HTERT RPE-1 (cell line): ENCODE results near the gene PKMYT1.

Source experiments
- in situ Hi-C: fragments of 300-500 bp; cut with MboI; formaldehyde crosslinking; loops from 4 replicates; pipeline ENCODE4 v1.14.3; 2020; ENCODE audit warnings: low sequenced_read_pairs

Gene PKMYT1

DNA sequence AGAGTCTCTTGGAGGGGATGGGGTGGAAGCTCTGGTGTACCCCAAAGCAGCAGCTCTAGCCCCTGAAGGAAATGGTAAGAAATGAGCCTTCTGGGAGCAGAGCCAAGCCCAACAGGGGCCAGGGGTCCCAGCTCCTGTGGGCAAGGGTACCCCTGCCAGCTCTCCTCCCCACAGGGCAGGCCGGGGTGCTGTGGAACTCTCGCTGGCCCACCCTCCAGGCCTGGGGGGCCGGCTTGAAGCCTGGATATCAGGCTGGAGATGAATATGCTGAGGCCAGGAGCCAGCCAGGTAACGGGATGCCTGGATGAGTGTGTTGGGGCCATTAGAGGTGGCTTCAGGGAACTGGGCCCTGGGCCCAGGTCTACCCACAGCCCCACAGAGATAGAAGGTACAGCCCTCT lies 20.3 kb upstream of the PKMYT1 start:
- in situ Hi-C loops: no loop called here

DNA sequence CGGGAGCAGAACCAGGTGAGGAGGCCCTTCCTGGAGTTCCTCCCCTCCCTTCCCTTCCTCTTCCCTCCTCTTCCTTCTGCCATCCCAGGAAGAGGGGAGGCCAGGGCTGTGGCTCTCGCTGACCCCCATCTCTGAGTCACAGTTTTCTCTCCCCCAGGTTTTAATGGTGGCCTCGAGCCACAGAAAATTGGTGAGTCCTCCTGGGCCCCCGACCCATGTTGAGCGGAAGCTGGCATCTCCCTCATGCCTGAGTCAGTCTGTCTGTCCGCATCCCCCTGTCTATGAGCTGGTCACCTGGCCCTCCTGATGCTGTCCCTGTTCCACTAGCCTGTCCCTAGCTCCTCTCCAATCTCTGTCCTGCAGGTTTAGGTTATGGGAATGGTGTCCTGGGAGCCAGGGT lies 19.7 kb upstream of the PKMYT1 start:
- in situ Hi-C loops: no loop called here

DNA sequence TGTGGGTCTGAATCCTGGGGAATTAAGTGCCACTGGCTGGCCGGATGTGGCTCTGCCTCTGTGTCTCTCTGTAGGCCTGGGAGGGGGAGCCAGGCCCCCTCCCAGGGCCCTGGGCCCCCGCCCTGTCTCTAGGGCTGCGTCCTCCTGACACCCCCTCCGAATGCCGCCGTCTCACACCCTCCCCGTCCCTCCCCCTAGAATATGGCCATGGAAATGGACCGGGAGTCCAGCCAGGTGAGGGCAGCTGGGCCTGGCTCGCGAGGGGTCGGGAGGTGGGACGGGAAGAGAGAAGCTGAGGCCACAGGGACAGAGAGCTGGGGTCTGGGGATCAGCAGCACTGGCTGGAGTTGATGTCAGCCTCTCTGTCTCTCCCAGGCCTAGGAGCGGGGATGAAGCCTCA lies 16.1 kb upstream of the PKMYT1 start:
- in situ Hi-C loops: no loop called here

DNA sequence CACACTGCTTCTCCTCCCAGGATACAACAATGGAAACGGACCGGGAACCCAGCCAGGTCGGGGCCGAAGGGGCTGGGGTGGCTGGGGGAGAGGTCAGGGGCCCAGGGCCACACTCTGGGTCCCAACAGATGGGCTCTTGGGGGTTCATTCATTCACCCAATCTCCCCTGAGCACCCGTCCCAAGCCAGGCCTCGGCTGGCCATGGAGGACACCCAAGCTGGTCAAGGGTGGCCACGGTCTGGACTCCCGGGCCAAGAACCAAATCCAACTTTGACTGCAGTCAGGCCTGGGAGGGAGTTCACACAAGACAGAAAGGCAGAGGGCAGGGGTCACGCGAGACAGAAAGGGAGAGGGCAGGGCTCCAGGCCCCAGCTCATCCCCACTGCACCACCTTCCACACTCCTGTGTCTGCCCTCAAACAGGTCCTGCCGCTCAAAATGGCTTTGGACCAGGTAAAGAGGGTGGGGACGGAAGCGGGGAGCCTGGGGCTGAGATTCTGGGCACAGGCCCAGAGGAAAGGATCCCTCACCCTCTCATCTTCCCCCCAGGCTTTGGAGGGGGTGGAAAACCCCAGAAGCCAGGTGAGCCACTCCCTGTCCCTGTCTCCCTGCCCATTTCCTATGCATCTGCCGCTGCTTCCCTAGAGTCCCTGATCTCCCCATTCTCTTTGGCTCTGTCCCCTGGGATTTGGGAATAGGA lies 12.3 kb upstream of the PKMYT1 start:
- in situ Hi-C loops: no loop called here

DNA sequence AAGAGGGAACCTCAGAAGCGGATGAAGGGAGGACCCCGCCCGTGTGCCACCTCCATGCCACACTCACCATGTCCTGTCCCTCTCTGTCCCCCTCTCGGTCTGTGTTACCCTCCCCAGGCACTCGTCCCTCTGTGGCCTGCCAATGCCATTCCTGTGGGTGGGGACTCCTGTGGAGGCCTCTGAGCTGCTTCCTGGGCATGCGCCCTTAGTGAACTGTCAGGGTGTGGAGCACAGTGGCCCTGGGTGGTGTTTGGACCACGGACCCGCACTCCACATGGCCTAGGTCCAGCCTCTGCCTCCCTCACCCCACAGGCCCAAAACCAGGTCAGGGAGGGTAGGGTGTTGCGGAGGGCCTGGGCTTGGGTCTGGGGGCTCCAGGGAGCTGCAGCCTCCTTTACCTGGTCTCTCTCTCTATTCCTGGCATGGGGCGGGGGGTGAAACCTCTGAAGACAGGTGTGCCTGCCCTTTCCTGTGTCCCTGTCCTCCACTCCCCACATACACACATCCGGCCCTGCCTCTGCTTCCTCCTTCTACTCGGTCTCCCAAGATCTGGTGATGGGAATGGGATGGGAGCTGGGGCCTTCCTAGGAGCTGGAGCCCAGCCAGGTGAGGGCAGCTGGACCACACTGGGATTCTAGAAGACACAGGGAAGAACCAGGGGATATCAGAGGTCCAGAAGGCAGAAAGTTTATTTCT lies 11.5 kb upstream of the PKMYT1 start:
- in situ Hi-C loops: no loop called here

DNA sequence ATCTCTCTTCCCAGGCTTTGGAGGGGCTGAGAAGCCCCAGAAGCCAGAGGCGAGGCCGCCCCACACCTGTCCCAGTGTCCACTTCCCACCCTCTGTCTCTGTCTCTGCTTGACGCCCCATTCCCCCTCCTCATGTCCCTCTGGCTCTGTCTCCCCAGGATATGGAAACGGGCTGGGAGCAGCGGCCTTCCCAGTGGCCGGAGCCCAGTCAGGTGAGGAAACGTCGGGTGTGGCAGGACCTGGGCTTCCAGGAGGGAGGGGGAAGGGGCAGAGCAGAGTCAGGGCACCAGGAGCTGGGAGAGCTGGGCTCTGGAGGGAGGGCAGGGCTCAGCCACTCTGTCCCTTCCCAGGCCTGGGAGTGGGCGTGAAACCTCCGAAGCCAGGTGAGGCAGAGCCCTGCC lies 10.6 kb upstream of the PKMYT1 start:
- in situ Hi-C loops: no loop called here

DNA sequence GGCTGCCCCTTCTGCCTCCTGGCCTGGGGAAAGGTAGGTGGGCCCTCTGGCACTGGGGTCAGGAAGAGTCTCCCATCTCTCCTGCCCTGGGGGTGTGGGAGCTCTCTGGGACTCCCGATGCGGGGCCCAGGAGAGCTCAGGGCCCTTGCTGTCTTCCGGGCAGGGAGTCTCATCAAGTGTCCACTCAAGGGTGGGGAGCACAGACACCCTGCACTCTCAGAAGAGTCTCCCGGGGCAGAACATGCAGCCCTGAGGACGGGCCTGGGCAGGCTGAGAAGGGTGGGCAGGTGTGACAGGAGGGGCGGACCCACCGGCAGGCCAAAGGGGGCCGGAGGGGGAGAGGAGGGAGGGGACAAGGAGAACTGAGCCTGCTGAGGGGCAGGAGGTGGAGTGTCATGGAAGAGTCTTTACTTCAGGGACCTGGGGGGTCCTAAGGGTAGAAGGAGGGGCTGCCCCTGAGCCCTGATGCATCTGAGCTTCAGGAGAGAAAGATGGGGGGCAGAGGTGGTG lies 8.4 kb upstream of the PKMYT1 start:
- in situ Hi-C loops: no loop called here

DNA sequence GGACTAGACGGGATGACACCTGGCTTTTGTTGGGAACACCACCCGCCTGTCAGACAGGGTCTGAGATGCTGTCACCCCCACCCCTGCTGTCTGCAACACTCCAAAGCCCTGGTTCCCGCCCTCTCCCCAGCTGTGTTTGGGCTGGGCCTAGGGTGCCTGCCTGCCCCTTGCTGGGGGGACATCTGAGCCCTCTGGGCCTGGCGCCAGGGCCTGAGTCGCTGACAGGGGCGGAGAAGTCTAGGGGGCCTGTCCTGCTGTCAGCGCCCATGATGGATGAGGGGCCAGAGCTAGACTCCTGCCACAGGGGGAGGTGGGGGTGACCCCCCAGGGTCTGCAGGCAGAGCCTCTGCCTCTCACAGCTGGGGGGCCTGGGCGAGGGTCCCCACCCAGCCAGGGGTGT lies 7.6 kb upstream of the PKMYT1 start:
- in situ Hi-C loops: no loop called here

DNA sequence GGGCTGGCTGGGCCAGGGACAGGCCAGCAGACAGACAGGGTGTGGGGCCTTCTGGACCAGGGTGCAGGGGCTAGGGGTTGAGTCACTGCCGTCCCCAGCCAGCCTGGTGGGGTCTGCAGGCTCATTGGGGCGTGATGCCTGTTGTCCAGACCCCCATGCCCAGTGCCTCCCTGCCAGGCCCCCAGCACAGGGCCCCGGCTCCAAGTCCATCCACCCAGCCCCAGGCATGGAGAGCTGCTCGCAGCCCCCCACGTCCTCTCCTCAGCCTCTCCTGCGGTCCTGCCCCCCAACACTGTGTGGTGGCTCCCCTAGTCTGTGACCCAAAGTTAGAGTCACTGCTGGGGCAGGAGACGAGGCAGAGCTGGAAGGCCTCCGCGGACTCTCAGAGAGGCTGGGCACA lies 7.0 kb upstream of the PKMYT1 start:
- in situ Hi-C loops: no loop called here

DNA sequence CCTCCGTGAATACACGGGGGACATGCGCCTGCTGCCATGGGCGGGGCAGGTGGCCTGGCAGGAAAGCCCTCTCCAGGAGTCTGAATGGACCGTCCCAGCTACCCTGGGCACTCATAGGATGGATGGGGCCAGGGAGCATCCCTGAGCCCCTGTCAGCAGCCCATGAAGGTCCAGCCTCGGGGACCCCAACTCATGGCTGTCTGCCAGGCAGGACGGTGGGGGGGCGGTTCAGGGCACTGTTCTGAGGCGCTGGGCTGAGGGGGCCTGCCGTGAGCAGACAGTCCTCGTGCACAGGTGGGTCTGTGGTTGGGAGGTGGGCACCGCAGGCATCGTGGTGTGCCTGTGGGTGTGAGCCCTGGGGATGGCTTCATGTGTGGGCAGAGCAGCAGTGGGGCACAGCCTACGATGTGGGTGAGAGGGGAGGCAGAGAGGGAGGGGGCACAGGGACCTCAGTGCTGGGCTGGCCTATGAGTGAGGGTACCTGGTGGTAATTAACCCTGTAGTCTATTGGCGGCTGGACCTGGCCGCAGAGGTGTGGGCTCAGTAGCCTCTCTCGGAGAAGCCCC lies 6.5 kb upstream of the PKMYT1 start:
- in situ Hi-C loops: no loop called here

DNA sequence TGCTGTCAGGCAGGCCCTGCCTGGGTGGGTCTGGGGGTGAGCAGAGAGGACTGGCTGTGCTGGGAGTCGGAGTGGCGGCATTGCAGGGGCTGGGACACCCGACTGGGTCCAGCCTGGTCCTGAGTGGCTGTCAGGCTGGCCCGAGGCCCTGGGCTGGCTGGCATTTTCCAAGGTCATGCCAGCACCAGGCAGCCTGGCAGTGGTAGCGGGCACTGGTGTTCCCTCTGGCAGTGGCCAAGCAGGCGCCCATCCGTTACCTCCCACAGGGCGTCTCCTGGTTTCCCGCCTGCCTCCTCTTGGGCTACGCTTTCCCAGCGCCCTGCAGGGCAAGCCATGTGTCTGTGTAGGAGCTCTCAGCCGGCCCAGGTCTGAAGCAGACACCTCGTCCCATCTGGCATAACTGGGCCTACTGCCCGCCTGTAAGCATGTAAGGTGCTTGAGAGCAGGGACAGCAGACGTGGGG lies 5.7 kb upstream of the PKMYT1 start:
- in situ Hi-C loops: no loop called here

DNA sequence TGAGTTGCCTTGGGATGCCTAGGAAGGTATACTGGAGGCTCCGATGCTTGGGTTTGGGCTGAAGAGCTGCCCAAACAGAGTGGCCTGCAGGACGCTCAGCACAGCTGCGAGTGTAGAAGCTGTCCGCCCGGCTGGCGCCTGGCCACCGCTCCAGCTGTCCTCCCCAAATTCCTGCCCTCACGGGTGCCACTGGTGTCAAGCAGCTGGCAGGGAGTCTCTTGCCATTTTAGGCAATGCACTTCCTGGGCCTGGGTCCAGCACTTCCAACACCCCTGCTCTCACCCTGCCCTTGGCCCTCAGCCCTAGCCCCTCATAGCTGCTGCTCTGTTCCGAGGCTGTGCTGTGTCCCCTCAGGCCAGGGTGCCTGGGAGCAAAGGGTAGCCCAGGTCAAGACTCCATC lies 5.2 kb upstream of the PKMYT1 start:
- in situ Hi-C loops: no loop called here

DNA sequence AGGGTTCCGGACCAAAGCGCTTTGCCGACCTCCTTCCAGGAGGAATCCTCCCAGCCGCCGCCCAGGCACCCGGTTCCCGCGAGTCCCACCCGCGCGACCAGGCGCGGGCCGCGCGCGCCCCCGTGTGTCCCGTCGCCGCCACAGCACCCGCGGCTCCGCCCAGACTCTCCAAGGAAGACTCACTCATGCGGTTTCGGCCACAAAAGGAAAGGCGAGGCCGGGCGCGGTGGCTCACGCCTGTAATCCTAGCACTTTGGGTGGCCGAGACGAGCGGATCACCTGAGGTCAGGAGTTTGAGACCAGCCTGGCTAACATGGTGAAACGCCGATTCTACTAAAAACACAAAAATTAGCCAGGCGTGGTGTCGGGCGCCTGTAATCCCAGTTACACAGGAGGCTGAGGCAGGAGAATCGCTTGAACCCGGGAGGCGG lies 3.5 kb upstream of the PKMYT1 start:
- in situ Hi-C loops: no loop called here

DNA sequence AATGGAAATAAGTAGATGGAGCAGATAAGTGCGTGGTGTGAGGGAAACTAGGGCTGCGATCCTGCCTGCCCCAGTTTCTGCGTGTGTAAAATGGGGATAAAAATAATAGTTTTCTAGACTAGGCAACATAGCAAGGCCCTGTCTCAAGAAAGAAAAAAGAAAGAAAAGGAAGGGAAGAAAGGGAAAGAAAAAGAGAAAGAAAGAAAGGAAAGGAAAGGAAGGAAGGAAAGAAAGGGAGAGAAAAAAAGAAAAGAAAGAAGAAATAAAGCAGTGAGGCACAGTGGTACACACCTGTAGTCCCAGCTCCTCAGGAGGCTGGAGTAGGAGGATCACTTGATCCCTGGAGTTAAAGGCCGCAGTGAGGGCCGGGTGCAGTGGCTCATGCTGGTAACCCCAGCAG lies 2.2 kb upstream of the PKMYT1 start:
- in situ Hi-C loops: no loop called here

DNA sequence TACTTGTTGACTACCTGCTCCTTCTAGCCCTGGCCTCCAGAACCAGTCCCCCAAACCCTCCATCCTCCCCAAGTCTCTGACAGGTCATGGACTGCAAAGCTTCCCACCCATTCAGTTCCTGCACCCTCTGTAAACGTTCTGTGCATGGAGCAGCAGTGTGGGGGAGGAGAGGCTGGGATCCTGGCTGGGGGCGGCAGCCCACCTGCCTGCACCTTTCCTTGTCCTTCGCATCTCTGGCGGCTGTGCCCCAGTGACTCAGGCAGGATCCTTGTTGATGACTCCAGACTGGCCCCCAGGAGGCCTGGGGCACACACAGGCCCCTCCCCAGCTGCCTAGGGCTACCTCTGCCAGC lies 1.6 kb upstream of the PKMYT1 start:
- in situ Hi-C loops: no loop called here

DNA sequence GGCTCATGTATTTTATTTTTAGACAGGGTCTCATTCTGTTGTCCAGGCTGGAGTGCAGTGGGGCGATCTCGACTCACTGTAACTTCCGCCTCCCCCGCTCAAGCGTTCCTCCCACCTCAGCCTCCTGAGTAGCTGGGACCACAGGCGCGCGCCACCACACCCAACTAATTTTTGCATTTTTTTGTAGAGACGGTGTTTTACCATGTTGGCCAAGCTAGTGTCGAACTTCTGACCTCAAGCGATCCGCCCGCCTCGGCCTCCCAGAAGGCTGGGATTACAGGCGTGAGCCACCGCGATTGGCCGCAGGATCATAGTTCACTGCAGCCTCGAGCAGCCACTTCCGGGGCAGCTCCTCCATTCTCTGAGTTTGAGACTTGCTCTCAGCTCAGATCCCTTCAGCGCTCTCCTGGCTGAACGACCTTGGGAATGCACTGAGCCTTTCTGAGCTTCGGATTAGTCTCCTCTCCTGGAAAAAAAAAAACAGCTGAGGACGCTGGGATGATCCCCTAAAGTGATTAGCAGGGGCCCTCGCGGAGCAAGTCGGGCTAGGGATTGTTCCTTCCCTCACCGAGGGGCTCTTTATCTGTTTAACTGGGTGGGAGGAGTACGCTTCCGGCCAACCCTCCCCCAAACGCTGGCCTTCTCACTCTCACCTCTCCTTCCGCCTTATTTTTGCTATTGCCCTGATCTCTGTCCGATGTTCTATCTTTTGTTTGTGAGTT lies 1.1 kb upstream of the PKMYT1 start:
- in situ Hi-C loops: no loop called here

DNA sequence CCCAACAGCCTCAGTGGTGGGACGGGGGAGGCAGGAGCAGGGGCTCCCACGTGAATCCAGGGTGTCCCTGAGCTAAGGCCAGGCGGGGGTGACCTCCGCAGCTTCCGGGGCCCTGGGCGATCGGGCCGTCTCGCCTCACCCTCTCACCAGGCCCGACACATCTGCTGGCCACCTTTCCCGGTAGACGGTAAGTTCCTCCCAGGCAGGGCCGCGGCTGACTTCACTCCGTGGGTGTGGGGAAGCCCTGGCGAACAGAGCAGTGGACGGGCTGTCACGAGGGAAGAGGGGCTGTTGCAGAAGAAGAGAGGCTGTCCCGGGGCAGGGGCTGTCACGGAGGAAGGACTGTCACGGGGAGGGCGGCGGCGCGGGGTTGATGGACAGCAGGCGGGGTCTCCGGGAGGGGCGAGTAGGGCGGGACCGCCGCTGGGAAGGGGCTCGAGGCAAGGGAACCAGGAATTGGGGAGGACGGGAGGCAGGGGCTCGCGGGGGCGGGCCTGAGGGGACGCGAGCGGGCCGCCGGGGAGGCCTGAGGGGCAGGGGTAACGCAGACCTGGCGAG lies 498 bp downstream of the PKMYT1 start:
- in situ Hi-C loops: no loop called here

DNA sequence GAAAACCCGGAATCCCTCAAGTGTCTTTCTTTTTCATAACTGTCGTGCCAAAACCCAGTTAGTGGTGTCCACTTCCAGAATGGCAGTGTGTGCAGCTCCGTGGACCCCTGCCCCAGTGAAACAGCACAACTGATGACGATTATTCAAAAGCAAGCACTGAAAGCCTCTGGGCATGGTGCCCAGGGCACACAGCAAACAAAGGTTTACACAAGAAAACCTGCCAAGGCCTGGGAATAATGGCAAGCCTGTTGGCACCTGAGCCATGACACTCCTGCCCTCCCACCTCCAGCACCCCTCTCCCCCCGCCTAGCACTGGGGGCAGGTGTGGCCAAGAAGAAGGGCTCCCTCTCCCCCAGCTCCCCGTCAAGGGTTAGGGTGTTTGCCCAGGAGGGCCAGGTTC lies 2.8 kb downstream of the PKMYT1 start:
- in situ Hi-C loops: no loop called here

DNA sequence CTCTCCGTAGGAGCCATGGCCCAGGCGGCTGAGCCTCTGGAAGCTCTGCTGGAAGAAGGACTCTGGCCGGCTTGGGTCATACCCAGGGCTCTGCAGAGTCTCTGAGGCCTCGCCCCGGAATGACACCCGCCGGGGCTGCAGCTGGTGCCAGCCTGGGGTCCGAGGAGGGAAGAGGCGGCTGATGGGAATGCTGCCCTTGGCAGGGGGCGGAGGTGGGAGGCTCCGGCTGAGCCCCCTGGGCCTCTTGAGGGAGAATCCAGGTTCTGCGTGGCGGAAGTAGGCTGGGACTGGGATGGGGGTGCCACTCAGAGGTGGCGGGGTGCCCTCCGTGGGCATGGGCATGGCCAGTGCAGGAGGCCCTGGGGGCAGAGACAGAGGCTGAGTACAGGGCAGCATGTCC lies 3.6 kb downstream of the PKMYT1 start:
- in situ Hi-C loops: no loop called here

DNA sequence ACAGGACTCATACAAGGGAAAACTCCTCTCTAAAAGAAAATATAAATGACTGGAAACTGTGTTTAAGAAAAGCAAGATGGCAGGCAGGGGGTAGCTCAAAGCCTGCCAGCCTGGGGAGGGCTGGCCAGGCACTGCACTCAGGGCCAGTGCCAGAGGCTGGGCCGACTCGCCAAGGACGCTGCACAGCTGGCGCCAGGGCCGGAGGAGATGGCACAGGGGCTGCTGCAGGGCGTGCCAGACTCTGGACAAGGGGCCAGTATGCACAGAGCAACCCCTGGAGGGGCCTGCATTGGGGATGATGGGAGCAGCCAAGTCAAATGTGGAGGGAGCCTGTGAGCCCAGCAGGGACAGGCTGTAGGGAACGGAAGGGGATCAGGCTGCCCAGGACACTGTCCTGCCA lies 4.0 kb downstream of the PKMYT1 start:
- in situ Hi-C loops: no loop called here

DNA sequence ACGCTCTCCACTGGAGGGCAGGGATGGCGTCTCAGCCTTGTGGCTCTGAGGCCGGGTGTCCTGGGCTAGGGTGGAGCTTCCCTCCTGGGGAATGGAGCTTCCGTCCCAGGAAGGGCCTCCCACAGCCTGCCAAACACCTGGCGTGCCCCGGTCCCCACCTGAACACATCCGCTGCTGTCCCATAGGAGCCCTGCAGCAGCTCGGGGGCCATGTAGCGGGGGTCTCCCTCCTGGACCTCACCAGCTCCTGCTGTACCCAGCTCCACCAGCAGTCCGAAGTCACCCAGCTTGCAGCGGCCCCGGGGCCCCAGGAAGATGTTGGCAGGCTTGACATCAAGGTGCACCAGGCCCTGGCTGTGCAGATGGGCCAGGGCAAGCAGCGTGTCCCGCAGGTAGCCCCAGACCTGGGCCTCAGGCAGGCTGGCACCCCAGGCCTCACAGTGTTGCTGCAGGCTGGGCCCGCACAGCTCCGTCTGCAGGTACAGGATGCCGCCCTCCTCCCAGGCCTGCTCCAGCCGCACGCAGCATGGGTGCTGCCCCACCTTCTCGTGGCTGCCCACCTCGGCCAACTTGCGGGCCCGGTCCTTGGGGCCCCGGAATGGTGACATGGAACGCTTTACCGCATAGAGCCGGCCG lies 5.0 kb downstream of the PKMYT1 start:
- in situ Hi-C loops: no loop called here
